HepG2 (cell line): ENCODE measurements around the gene NELFB. TPM values are rescaled to one million over a fixed set of nuclear protein-coding genes. Genes with fewer than 3 reads are reported as not detected.

Source experiments
- BRD4 ChIP-seq: sonication (generic); formaldehyde crosslinking; IDR thresholded peaks from 2 replicates; pipeline ENCODE4 v1.4.0; 2020; ENCODE audit warnings: missing genetic modification reagents
- CEBPG ChIP-seq: IDR thresholded peaks from 2 replicates; pipeline ENCODE4 v1.6.1; 2016
- DPF2 ChIP-seq: sonication (generic); formaldehyde crosslinking; IDR thresholded peaks from 2 replicates; pipeline ENCODE4 v1.4.0; 2020; ENCODE audit warnings: mild to moderate bottlenecking, low read depth, missing genetic modification reagents, borderline replicate concordance
- E2F5 ChIP-seq: sonication (generic); formaldehyde crosslinking; conservative IDR thresholded peaks from 2 replicates; pipeline ENCODE4 v1.4.0; 2020; ENCODE audit warnings: missing genetic modification reagents
- ETV5 ChIP-seq: IDR thresholded peaks from 2 replicates; pipeline ENCODE4 v1.6.1; 2018; ENCODE audit warnings: missing biosample characterization, missing genetic modification reagents, inconsistent platforms, borderline replicate concordance
- GTF2F1 ChIP-seq: fragments of 150-350 bp; IDR thresholded peaks from 2 replicates; pipeline ENCODE4 v1.6.1; 2014; ENCODE audit warnings: low read length
- MXD3 ChIP-seq: IDR thresholded peaks from 2 replicates; pipeline ENCODE4 v1.6.1; 2016; ENCODE audit warnings: mild to moderate bottlenecking, missing biosample characterization, missing genetic modification reagents
- NFIB ChIP-seq: sonication (generic); formaldehyde crosslinking; IDR thresholded peaks from 2 replicates; pipeline ENCODE4 v1.9.0; 2021; ENCODE audit warnings: missing genetic modification reagents, mild to moderate bottlenecking, borderline replicate concordance
- ONECUT2 ChIP-seq: sonication (generic); formaldehyde crosslinking; IDR thresholded peaks from 2 replicates; pipeline ENCODE4 v1.4.0; 2020; ENCODE audit warnings: missing genetic modification reagents
- PRDM10 ChIP-seq: sonication (generic); formaldehyde crosslinking; IDR thresholded peaks from 2 replicates; pipeline ENCODE4 v1.4.0; 2020; ENCODE audit warnings: low read depth, missing genetic modification reagents
- PREB ChIP-seq: sonication (generic); formaldehyde crosslinking; IDR thresholded peaks from 2 replicates; pipeline ENCODE4 v1.4.0; 2020; ENCODE audit warnings: missing genetic modification reagents
- SNAI1 ChIP-seq: sonication (generic); formaldehyde crosslinking; IDR thresholded peaks from 2 replicates; pipeline ENCODE4 v1.5.0; 2020; ENCODE audit warnings: mild to moderate bottlenecking, missing genetic modification reagents, borderline replicate concordance
- UBTF ChIP-seq: sonication (generic); formaldehyde crosslinking; IDR thresholded peaks from 2 replicates; pipeline ENCODE4 v1.4.0; 2020; ENCODE audit warnings: mild to moderate bottlenecking, missing genetic modification reagents
- ZNF337 ChIP-seq: sonication (generic); formaldehyde crosslinking; IDR thresholded peaks from 2 replicates; pipeline ENCODE4 v1.5.1; 2020; ENCODE audit warnings: missing genetic modification reagents, low read depth, mild to moderate bottlenecking, borderline replicate concordance
- ZNF354B ChIP-seq: sonication (generic); formaldehyde crosslinking; IDR thresholded peaks from 2 replicates; pipeline ENCODE4 v1.8.0; 2022; ENCODE audit warnings: mild to moderate bottlenecking, missing genetic modification reagents
- ZNF383 ChIP-seq: sonication (generic); formaldehyde crosslinking; IDR thresholded peaks from 2 replicates; pipeline ENCODE4 v1.4.0; 2020; ENCODE audit warnings: missing genetic modification reagents, mild to moderate bottlenecking, borderline replicate concordance
- ZNF460 ChIP-seq: sonication (generic); formaldehyde crosslinking; IDR thresholded peaks from 2 replicates; pipeline ENCODE4 v1.5.1; 2020; ENCODE audit warnings: missing genetic modification reagents, mild to moderate bottlenecking, borderline replicate concordance
- ZNF713 ChIP-seq: sonication (generic); formaldehyde crosslinking; IDR thresholded peaks from 2 replicates; pipeline ENCODE4 v1.4.0; 2020; ENCODE audit warnings: mild to moderate bottlenecking, missing genetic modification reagents
- ZNF788 ChIP-seq: sonication (generic); formaldehyde crosslinking; IDR thresholded peaks from 2 replicates; pipeline ENCODE4 v1.5.0; 2020; ENCODE audit warnings: mild to moderate bottlenecking, missing genetic modification reagents, borderline replicate concordance
- ZNF792 ChIP-seq: IDR thresholded peaks from 2 replicates; pipeline ENCODE4 v1.6.1; 2016
- ZZZ3 ChIP-seq: sonication (generic); formaldehyde crosslinking; IDR thresholded peaks from 2 replicates; pipeline ENCODE4 v1.4.0; 2020; ENCODE audit warnings: missing genetic modification reagents, mild to moderate bottlenecking, borderline replicate concordance
- polyA plus RNA-seq, 8 experiments: library from polyadenylated mRNA; depleted of rRNA in 3 of 8; stranded (reverse) in 7 of 8; unstranded in 1 of 8; fragments of >200 nt; fragmentation: Illumina TruSeq in 4 of 8; extraction: Trizol in 4 of 8; gene quantifications; 2 replicates each; pipeline versions ENCODE4 v1.2.1 to v1.2.3, GENCODE V29; 2011 to 2016; ENCODE audit warnings: low read depth in 4 of 8, missing spikeins in 1 of 8, mixed read lengths in 1 of 8; ENCODE audit not compliant: insufficient read depth in 1 of 8
- total RNA-seq, 5 experiments: library from RNA; depleted of rRNA; stranded (reverse); fragments of >200 nt; fragmentation: Illumina TruSeq; extraction: Trizol; gene quantifications; 2 replicates each; pipeline ENCODE4 v1.2.3, GENCODE V29; 2016; ENCODE audit warnings: low read depth in 1 of 5

Gene NELFB
- total and polyA plus RNA-seq, 2 of the 13 experiments (the other 11 are each of a cell fraction or from before 2014, with no cell fraction given), result 26.5 to 45.8 TPM

- TF ChIP-seq ZZZ3, result no peak
- TF ChIP-seq ONECUT2 (CRISPR knock-in tag), result no peak
- no peak for TF ChIP-seq DPF2
- TF ChIP-seq SNAI1 (CRISPR knock-in tag), result no peak
- no peak for TF ChIP-seq PRDM10 (CRISPR knock-in tag)
- peak; percentile 36; the same call in 1 of the 2 replicates for TF ChIP-seq ZNF713
- no peak for TF ChIP-seq ZNF792 (CRISPR knock-in tag)
- no peak for TF ChIP-seq E2F5 (CRISPR knock-in tag)
- no peak for TF ChIP-seq CEBPG
- no peak for TF ChIP-seq ZNF383 (CRISPR knock-in tag)
- TF ChIP-seq ETV5 (CRISPR knock-in tag), result no peak; the same call in 1 of the 2 replicates
- TF ChIP-seq ZNF460 (CRISPR knock-in tag), result no peak
- no peak for TF ChIP-seq ZNF354B (CRISPR knock-in tag)
- TF ChIP-seq ZNF337 (CRISPR knock-in tag), result no peak
- TF ChIP-seq GTF2F1, result no peak
- no peak for TF ChIP-seq ZNF788 (CRISPR knock-in tag)
- no peak for TF ChIP-seq PREB (CRISPR knock-in tag)
- no peak for TF ChIP-seq NFIB (CRISPR knock-in tag)
- TF ChIP-seq MXD3 (CRISPR knock-in tag), result peak; percentile 33; the same call in 1 of the 2 replicates
- no peak for TF ChIP-seq UBTF
- no peak for TF ChIP-seq BRD4 (CRISPR knock-in tag)
Measured at GRCh38 chr9:137254624-137255447, at the start of gene NELFB (continued).
